GM20000 (cell line): ENCODE measurements around the gene ELMO1.

Experiments used
- DNase-seq: peaks from one replicate; pipeline ENCODE4 v3.0.0; 2012; ENCODE audit warnings: low spot score
- TF ChIP-seq, protein P1 (sequence below): IDR thresholded peaks from 2 replicates; pipeline ENCODE4 v1.5.1; 2012; ENCODE audit warnings: mild to moderate bottlenecking, control low read depth; ENCODE audit errors: extremely low read depth, missing control alignments

The ELMO1 gene

DNA sequence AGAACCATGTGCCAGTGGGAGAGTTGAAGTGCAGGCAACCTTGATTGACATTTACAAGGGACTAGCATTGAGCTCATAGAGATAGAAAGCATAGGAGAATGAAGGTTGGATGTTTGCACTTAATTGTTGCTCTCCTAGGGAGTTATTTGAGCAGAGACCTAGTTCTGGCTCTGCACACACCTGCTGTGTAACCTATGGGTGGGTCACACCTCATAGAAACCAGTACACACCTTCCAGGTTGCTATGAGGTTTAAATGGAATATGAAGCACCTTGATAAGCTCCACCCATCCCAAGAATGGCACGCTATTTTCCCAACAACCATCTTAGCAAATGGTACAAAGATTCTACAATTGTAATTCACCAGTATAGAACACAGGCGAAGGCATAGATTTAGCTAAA, 638.2 kb downstream of the ELMO1 start:
- TF ChIP-seq, protein P1, sequence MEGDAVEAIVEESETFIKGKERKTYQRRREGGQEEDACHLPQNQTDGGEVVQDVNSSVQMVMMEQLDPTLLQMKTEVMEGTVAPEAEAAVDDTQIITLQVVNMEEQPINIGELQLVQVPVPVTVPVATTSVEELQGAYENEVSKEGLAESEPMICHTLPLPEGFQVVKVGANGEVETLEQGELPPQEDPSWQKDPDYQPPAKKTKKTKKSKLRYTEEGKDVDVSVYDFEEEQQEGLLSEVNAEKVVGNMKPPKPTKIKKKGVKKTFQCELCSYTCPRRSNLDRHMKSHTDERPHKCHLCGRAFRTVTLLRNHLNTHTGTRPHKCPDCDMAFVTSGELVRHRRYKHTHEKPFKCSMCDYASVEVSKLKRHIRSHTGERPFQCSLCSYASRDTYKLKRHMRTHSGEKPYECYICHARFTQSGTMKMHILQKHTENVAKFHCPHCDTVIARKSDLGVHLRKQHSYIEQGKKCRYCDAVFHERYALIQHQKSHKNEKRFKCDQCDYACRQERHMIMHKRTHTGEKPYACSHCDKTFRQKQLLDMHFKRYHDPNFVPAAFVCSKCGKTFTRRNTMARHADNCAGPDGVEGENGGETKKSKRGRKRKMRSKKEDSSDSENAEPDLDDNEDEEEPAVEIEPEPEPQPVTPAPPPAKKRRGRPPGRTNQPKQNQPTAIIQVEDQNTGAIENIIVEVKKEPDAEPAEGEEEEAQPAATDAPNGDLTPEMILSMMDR = no peak
- DNase-seq = no peak

DNA sequence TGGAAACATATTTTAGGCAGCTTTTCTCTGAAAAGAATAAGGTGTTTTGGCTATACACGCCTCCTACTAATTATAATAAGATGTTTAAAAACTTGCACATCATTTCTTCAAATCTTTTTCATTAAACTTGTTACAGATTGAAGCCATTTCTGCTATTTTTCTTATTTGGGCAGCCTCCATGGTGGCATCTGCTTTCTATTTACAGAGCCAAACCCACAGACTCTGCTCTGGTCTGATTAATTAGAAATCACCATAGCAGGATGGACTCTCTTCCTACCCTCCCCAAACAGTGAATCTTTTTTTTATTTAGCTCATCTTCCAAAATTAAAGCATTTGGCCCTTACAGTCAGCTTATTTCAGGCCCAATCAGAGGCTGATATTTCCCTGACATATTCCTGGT, 638.6 kb downstream of the ELMO1 start:
- TF ChIP-seq, protein P1 = no peak
- DNase-seq = no peak

DNA sequence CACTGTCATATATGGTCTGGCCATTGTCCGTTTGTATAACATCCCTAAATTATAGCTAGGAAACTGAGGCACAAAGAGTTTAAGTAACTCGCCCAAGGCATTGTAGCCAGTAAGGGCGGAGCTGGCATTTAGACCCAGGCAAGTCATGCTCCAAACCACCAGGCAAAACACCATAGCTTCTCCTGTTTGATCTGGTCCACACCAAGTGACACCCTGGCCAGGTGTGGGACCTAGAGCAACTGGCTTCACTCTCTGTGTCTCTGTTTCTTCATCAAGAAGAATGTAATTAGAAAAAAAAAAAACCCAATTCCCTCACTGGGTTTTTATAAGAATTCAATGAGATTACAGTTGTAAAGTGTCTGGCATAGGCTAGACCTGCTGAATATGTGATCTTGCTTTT, 639.2 kb downstream of the ELMO1 start:
- TF ChIP-seq, protein P1 = no peak
- DNase-seq = no peak

DNA sequence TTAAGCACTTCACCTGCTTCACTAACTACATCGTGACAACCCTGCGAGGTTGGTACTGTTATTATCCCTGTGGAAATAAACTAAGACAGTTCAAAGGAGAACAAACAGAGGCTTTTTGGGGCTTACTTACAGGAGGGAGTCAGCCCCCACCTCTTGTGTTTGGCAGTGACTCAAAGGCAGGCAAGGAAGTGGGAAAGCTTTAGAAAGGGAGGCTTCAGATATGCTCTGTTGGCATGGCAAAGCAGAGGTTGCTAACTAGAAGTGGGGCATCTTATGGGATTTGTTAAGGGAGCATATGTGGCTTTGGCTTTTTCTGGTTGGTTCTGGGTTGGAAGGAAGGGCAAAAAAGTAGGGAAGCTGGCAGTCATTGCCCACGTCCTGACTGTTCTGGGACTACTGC, 639.6 kb downstream of the ELMO1 start:
- no peak for DNase-seq
- TF ChIP-seq, protein P1 = no peak

DNA sequence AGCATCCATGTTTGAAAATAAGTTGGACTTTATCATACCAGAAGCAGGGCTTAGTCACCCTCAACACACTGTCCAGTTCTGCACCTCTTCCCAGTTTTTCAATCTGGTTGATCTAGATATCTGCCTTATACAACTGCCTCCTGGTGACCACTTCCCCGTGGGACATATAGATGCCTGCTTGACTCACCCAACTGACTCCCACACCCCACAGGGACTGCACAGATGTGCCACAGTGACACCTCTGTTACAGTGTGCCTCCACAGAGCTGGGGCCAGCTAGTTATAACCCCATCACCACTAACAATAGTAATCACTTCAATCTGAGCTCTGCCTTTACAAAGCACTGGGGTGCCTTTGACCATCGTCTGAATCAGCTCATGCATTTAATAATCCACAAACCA, 641.8 kb downstream of the ELMO1 start:
- DNase-seq = no peak
- TF ChIP-seq, protein P1 = no peak
